ENCODE data around the gene ARID3C.

ARID3C gene

GRCh38 chr9:34658461-34658860 lies 29.6 kb upstream of the ARID3C start:
- H3K27me3 ChIP-seq (ENCODE audit: insufficient read depth, low read depth) = no peaks in the 10 kb centered on the region
- H3K27ac ChIP-seq = no peak overlapping the region
- H3K4me3 ChIP-seq (IDR thresholded peaks at IDR 0.05; ENCODE audit: insufficient read depth, low read depth, low read length) = no peak overlapping the region
- no peaks in the 10 kb centered on the region for H3K36me3 ChIP-seq (ENCODE audit: insufficient read depth)
- TF ChIP-seq CTCF (conservative IDR thresholded peaks at IDR 0.05; ENCODE audit: low read depth, low read length) = no peak
- H3K4me1 ChIP-seq (ENCODE audit: low read depth, poor library complexity, severe bottlenecking) = no peaks in the 10 kb centered on the region
- no peaks in the 10 kb centered on the region for H4K20me1 ChIP-seq (ENCODE audit: insufficient read depth)
- H2AFZ ChIP-seq (ENCODE audit: low read depth) = no peak overlapping the region
- H3K4me2 ChIP-seq = no peak overlapping the region
- no peak overlapping the region for H3K9ac ChIP-seq
- H3K79me2 ChIP-seq (ENCODE audit: insufficient read depth, low read depth) = no peaks in the 10 kb centered on the region

- Histone ChIP-seq H3K27ac (no peak overlapping the region), H4K20me1 (ENCODE audit: insufficient read depth) (no peaks in the 10 kb centered on the region), H3K79me2 (ENCODE audit: insufficient read depth, low read depth) (no peaks in the 10 kb centered on the region), H3K4me1 (ENCODE audit: low read depth, poor library complexity, severe bottlenecking) (no peaks in the 10 kb centered on the region), H3K4me2 (no peak overlapping the region), H3K4me3 (IDR thresholded peaks at IDR 0.05; ENCODE audit: insufficient read depth, low read depth, low read length) (no peak overlapping the region), H3K9ac (no peak overlapping the region), H3K27me3 (ENCODE audit: insufficient read depth, low read depth) (no peaks in the 10 kb centered on the region), H2AFZ (ENCODE audit: low read depth) (no peak overlapping the region), H3K36me3 (ENCODE audit: insufficient read depth) (no peaks in the 10 kb centered on the region)
- TF ChIP-seq CTCF (conservative IDR thresholded peaks at IDR 0.05; ENCODE audit: low read depth, low read length) = no peak
Measured at GRCh38 chr9:34656992-34657391, 28.1 kb upstream of the ARID3C start.

GRCh38 chr9:34655394-34655793 lies 26.5 kb upstream of the ARID3C start:
- H3K9ac ChIP-seq = no peak overlapping the region

GRCh38 chr9:34654323-34655051 lies 25.6 kb upstream of the ARID3C start:
- Histone ChIP-seq H2AFZ (ENCODE audit: low read depth) (no peak overlapping the region), H3K9ac (no peak overlapping the region), H3K36me3 (ENCODE audit: insufficient read depth) (no peaks in the 10 kb centered on the region), H3K4me1 (ENCODE audit: low read depth, poor library complexity, severe bottlenecking) (no peaks in the 10 kb centered on the region), H3K79me2 (ENCODE audit: insufficient read depth, low read depth) (no peaks in the 10 kb centered on the region), H3K27me3 (ENCODE audit: insufficient read depth, low read depth) (no peaks in the 10 kb centered on the region), H3K4me3 (IDR thresholded peaks at IDR 0.05; ENCODE audit: insufficient read depth, low read depth, low read length) (no peak overlapping the region), H3K27ac (no peak overlapping the region), H3K4me2 (no peak overlapping the region), H4K20me1 (ENCODE audit: insufficient read depth) (no peaks in the 10 kb centered on the region)
- TF ChIP-seq CTCF (conservative IDR thresholded peaks at IDR 0.05; ENCODE audit: low read depth, low read length) = no peak

More at GRCh38 chr9:34655394-34655793, 26.5 kb upstream of the ARID3C start:
- H3K4me2 ChIP-seq = no peak overlapping the region
- no peak for TF ChIP-seq CTCF (conservative IDR thresholded peaks at IDR 0.05; ENCODE audit: low read depth, low read length)
- no peak overlapping the region for H3K4me3 ChIP-seq (IDR thresholded peaks at IDR 0.05; ENCODE audit: insufficient read depth, low read depth, low read length)
- H3K4me1 ChIP-seq (ENCODE audit: low read depth, poor library complexity, severe bottlenecking) = no peaks in the 10 kb centered on the region
- H3K27ac ChIP-seq = no peak overlapping the region
- H2AFZ ChIP-seq (ENCODE audit: low read depth) = no peak overlapping the region
- no peaks in the 10 kb centered on the region for H3K27me3 ChIP-seq (ENCODE audit: insufficient read depth, low read depth)
- H4K20me1 ChIP-seq (ENCODE audit: insufficient read depth) = no peaks in the 10 kb centered on the region
- no peaks in the 10 kb centered on the region for H3K36me3 ChIP-seq (ENCODE audit: insufficient read depth)
- H3K79me2 ChIP-seq (ENCODE audit: insufficient read depth, low read depth) = no peaks in the 10 kb centered on the region
